PFSK-1 (cell line): ENCODE data around the gene DENND10.

Experiments
- FOXP2 ChIP-seq: optimal IDR thresholded peaks from 2 replicates; pipeline ENCODE3; 2011; ENCODE audit warnings: borderline replicate concordance, control low read depth, inconsistent platforms; ENCODE audit not compliant: insufficient read depth; ENCODE audit errors: extremely low read length, extremely low read depth
- POLR2AphosphoS5 ChIP-seq: IDR thresholded peaks from 2 replicates; pipeline ENCODE4 v1.6.1; 2012; ENCODE audit warnings: low read depth, mild to moderate bottlenecking, control low read depth, low read length, moderate library complexity
- REST ChIP-seq, 2 experiments: IDR thresholded peaks; 2 replicates each; pipeline versions ENCODE4 v1.6.1 to v1.8.0; 2011 to 2012; ENCODE audit warnings: low read depth in 2 of 2, low read length in 2 of 2, control low read depth in 1 of 2, inconsistent platforms in 1 of 2, mild to moderate bottlenecking in 1 of 2, moderate library complexity in 1 of 2; ENCODE audit not compliant: insufficient read depth in 1 of 2
- SIN3A ChIP-seq: IDR thresholded peaks from 2 replicates; pipeline ENCODE4 v1.6.1; 2012; ENCODE audit warnings: mild to moderate bottlenecking, low read length, moderate library complexity, borderline replicate concordance; ENCODE audit not compliant: insufficient read depth
- TAF1 ChIP-seq: IDR thresholded peaks from 2 replicates; pipeline ENCODE4 v1.6.1; 2012; ENCODE audit warnings: low read length, control low read depth, borderline replicate concordance; ENCODE audit not compliant: insufficient read depth

The DENND10 gene

DNA sequence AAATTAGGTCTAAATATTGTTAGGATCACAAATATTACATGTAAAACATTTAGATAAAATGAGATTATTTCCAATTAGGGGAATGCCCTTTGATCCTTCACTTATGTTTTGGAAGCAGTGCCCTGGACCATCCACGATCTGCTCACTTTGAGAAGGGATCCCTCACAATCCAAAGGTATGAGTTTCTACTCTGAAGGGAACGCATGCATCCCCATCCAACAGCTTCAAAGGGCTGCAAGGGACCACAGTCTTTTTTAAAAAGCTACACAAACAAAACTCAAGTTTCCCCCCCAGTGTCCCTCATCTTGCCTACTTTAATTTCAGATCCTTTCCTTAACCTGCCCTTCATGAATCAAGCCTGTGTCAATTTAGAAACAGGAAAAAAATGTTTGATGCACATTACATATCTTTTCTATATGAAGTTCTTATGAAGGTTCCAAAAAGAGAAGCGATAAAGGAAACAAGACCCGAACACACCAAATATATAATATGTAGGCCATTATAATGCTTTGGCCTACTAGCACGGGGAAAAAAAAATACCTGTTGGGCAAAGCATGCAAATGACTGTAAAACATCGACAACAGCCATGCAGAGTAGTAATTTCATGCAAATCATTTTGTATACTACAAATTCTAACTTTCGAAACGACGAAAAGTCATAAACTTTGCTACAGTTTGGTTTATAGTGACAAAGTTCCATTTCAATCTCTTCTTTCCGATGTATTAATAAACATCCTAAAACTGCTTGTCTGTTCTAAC lies 25.3 kb upstream of the DENND10 start:
- no peak for TF ChIP-seq FOXP2
- TF ChIP-seq TAF1, result no peak
- no peak for TF ChIP-seq REST (IDR thresholded peaks at IDR 0.05; ENCODE audit: insufficient read depth in 1 of 2, low read depth in 2 of 2, low read length in 2 of 2)
- no peak for TF ChIP-seq POLR2AphosphoS5
- no peak for TF ChIP-seq SIN3A

DNA sequence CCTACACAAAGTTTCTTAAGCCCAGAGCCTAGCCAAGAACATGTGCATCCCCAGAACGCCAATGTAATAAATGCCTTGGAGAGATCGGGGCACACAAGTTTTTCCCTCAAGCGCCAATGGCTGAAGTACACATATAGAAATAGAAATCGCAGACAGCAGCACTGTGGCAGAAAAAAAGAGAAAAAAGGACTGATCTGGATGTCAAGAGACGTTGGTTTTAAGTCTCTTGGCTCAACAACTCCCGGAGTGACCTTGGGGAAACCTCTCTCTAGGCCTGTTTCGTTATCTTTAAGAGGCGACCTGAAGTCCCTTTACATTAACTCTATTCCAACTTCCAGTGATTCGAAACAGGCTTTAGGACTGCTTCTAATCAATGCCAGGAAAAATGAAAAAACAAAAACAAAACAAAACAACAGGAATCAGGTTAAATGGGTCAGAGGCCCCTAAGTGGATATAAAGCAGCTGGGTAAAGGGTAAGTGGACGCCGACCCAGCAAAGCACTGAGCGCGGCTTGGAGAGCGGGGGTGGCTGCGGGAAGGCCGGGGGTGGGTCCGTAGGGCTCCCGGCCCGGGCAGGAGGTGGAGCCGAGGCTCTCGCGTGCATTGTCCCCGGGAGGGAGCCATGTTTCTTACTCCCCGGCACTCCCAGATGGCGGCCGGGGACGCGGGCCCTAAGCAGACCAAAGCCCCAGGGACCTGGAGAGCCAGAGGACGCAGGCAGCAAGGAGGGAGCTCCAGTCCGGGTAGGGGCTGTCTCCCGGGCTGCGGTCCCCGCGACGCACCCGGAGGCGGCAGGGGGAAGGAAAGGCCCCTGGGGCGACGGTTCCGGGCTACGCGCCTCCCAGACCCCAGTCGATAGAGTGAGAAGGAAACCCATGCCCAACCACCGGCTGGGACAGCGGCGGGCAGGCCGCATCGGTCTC lies 24.1 kb upstream of the DENND10 start:
- TF ChIP-seq TAF1, result no peak
- TF ChIP-seq SIN3A, result peak; percentile 38; the same call in 1 of the 2 replicates
- no peak for TF ChIP-seq POLR2AphosphoS5

- TF ChIP-seq SIN3A, result no peak
- peak; percentile 72 for TF ChIP-seq FOXP2
- TF ChIP-seq REST (IDR thresholded peaks at IDR 0.05; ENCODE audit: insufficient read depth in 1 of 2, low read depth in 2 of 2, low read length in 2 of 2), result no peak; a peak in 1 of 4 replicates
- TF ChIP-seq POLR2AphosphoS5, result peak; percentile 96
- TF ChIP-seq TAF1, result peak; percentile 98
These were observed 23.2 kb upstream of the DENND10 start, which contains the start of gene EIF3A for GRCh38 chr10:119080521-119081259. TSS of gene EIF3A (minus strand) at chr10:119080817. CDS start at chr10:119080676, 141 bp downstream.

- no peak for TF ChIP-seq REST (IDR thresholded peaks at IDR 0.05; ENCODE audit: insufficient read depth in 1 of 2, low read depth in 2 of 2, low read length in 2 of 2)
- TF ChIP-seq POLR2AphosphoS5, result no peak
- TF ChIP-seq FOXP2, result no peak
- no peak for TF ChIP-seq TAF1
- no peak for TF ChIP-seq SIN3A
These were observed 19.0 kb upstream of the DENND10 start for GRCh38 chr10:119084896-119085295.

GRCh38 chr10:119087271-119087882 lies 16.5 kb upstream of the DENND10 start:
- TF ChIP-seq REST (IDR thresholded peaks at IDR 0.05; ENCODE audit: insufficient read depth in 1 of 2, low read depth in 2 of 2, low read length in 2 of 2) (no peak), SIN3A (no peak), FOXP2 (no peak), TAF1 (no peak), POLR2AphosphoS5 (no peak)
